GM21390 (cell line): ENCODE results near the gene OXLD1.
"Not testable (repeated sequence)": the region's sequence is repeated elsewhere in the genome, so short reads cannot be mapped to it uniquely, and the experiment has no call there.

Experiments used
- ATAC-seq: cut with Tn5 transposase; IDR thresholded peaks from one replicate; pipeline ENCODE4 v1.9.1; 2021; ENCODE audit not compliant: unreplicated experiment

Gene OXLD1

GRCh38 chr17:81683584-81684441 is 17.4 kb upstream of the OXLD1 start, which contains the start of the genes ARL16 and HGS:
ARL16 (minus strand) TSS chr17:81683797; CDS start chr17:81683753, 44 bp downstream.
HGS (plus strand) TSS chr17:81684011; CDS start chr17:81684067, 56 bp downstream.
- ATAC-seq = peak; percentile 91

DNA sequence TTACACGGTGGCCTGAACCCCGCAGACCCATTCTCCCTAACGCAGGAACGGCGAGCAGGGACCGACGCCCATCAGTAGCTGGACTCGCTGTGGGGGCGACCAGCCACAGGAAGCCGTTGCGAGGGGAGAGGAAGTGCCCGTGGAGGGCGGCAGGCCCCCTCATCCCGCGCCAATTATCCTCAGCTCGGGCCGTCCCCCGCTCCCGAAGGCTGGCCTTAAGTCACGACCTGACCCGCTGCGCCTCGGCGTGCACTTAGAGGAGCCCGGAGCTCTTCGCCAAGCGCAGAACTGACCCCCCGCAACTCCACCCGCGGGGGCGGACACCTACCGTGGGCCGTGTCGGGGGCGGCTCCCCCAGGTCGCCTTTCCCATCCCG is 16.8 kb upstream of the OXLD1 start:
- ATAC-seq = peak; percentile 1

DNA sequence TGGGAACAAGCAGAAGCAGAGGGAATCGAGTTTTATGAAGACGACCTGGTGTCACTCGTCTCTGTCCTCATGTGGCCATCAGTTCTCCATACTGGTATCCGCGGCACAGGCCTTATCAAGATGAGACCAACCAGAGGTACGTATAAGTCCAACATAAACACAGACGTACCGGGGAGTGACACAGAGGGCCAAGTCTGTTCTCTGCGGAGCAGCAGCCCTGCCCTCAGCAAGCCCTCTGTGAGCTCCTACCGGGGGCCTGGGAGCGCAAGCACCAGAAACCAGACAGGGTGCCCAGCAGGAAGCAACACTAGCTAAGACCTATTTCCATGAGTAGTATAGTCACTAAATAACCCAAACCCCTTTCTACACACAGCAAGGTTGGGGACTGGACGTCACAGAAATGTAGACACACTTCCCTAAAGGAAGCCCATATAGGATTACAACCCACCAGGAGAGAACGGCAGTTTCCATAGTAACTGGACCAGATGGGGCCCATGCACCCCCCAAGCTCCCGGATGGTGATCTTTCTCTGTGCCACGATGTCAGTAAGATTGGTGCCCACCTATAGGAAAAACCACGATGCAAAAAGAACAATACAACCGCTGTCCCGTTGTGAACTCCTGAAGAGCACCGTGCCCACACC is 16.3 kb upstream of the OXLD1 start:
- no peak for ATAC-seq

- ATAC-seq = no peak
These were observed 15.3 kb upstream of the OXLD1 start for GRCh38 chr17:81681672-81682071.

- ATAC-seq = no peak
These were observed 13.7 kb upstream of the OXLD1 start for GRCh38 chr17:81680150-81680549.

GRCh38 chr17:81676906-81677305 is 10.5 kb upstream of the OXLD1 start:
- no peak for ATAC-seq

GRCh38 chr17:81675515-81676221 is 9.3 kb upstream of the OXLD1 start:
- not testable (repeated sequence) for ATAC-seq

DNA sequence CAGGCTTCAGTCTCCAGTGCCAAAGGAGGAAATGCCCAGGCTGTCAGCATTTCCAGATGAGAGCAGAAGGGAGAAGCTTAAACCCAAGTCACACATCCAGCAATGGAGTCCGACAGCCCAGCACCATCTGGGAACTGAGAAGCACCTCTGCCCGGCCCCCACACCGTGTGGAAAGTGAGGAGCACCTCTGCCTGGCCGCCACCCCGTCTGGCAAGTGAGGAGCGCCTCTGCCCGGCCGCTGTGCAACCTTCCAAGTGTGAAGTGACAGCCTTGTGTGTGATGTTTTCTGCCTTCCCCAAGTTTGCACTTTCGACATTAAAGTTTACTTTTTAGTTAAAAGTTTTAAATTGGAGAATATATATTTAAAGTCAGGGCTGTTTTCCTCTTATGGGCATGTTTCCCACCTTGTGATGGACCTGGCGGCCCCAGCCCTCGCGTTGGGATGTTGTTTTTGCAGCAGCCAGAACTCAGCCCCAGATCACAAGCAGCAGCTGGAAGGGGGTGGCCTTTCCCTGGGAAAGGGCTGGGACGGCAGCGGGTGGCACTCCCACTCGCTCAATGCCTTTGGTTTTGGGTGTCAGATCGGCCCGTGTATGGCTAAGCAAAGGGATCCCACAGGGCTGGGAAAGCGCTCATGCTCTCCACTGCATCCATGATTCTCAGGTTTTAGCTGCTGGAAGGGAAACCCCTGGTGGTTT is 7.3 kb upstream of the OXLD1 start:
- no peak for ATAC-seq

DNA sequence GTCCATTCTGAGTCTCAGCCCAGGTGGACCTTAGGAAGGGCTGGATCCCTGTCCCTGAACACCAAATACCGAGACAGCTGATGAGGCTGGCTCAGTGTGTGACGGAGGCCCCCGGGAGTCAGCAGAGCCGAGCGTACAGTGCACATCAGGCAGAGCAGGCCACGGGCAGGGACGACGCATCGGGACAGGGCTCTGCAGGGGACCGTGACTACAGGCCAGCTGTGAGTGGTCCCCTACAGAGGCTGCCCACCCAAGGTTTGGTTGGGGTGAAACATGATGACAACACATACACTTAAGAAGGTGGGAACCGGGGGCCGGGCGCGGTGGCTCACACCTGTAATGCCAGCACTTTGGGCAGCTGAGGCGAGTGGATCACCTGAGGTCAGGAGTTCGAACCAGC is 6.5 kb upstream of the OXLD1 start:
- no peak for ATAC-seq

DNA sequence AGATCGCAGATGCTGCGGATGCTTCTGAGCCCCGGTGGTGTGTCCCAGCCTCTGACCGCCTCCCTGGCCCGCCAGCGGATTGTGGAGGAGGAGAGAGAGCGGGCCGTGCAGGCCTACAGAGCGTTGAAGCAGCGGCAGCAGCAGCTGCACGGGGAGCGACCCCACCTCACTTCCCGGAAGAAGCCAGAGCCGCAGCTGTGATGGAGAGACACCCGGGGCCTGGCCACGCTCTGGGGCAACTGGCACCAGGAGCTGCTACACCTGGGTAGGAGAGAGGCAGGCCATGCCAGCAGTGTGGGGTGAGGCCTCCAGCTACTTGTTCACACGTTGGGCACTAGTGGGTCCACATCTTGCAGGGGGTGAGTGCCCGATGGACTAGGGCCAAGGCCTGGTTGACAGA is 6.1 kb upstream of the OXLD1 start:
- ATAC-seq = no peak

GRCh38 chr17:81667754-81668153 is 1.3 kb upstream of the OXLD1 start:
- ATAC-seq = no peak

DNA sequence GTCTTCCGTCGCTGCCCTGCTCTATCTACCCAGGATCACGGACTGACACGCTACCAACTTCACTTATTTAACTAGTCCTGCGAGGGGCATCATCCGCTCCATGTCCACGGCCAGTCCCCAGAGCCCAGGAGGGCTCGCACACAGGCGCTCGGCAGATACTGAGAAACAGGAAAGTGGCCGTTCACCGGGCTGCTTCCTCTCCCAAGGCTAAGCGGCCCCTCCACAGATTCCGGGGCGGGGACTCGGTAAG is 388 bp downstream of the OXLD1 start:
- peak; percentile 13 for ATAC-seq

GRCh38 chr17:81665205-81666091 is 957 bp downstream of the OXLD1 start:
- ATAC-seq = peak; percentile 19

DNA sequence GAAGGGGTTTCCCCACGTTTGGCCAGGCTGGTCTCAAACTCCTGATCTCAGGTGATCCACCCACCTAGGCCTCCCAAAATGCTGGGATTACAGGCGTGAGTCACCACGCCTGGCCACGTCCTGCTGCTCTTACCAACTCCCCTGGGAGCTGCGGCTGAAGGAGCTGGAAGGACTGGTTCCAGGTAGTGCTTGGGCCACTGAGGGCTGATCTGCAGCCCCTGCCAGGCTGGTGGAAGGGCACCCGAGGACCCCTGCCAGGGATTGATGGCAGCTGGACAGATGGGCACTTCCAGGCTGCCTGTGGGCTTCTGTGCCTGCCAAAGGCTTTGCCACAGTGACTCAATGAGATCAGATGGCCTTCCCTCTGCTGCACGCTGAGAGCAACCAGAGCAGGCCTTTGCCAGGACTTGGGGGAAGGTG is 2.3 kb downstream of the OXLD1 start:
- no peak for ATAC-seq

DNA sequence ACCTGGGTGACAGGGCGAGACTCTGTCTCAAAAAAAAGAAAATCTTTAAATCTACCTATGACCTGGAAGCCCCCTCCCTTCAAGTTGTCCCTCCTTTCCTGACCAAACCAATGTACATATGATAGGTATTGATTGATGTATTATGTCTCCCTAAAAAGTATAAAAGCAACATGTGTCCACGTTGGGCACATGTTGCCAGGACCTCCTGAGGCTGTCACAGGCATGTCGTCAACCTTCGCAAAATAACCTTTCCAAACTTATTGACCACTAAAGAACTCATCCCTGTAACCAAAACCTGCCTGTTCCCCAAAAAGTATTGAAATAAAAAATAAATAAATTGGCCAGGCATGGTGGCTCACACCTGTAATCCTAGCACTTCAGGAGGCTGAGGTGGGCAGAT is 4.4 kb downstream of the OXLD1 start:
- no peak for ATAC-seq

GRCh38 chr17:81660441-81660840 is 6.0 kb downstream of the OXLD1 start:
- no peak for ATAC-seq

- ATAC-seq = no peak
These were observed 7.4 kb downstream of the OXLD1 start for GRCh38 chr17:81659038-81659437.

DNA sequence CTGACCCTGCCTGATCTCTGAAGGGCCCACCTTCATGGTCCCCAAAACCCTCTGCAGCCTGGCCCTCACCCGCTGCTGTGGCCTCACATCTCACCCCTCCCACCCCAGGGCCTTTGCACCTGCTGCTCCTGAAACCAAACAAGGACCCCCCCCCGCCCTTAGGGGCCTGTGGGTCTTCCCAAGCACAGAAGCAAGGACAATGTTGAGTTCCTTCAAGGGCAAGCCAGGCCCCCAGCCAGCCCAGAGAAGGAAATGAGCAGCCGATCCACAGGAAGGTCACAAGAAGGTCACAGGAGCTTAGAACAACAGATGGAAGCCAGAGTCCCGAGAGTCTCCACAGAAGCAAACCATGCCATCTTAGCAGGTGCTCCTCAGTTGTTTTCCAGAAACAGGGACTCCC is 9.6 kb downstream of the OXLD1 start:
- ATAC-seq = no peak

- ATAC-seq = no peak
These were observed 10.2 kb downstream of the OXLD1 start, which contains the start of gene PDE6G for GRCh38 chr17:81656118-81656743. PDE6G (minus strand) TSS chr17:81656542; CDS start chr17:81653305, 3,237 bp downstream.
